Thyroid gland (tissue), 4 donors: ENCODE results near the gene JSRP1.

ENCODE experiments used
- CTCF ChIP-seq, 6 experiments: fragments of 200-600 bp in 3 of 6; fragments of 450-650 bp in 3 of 6; sonication (generic) in 3 of 6; IDR thresholded peaks; one replicate each; pipeline ENCODE4 v1.5.1; 2016 to 2019; ENCODE audit warnings: antibody characterized with exemption in 6 of 6, mild to moderate bottlenecking in 2 of 6, inconsistent platforms in 1 of 6, moderate library complexity in 1 of 6
- POLR2A ChIP-seq, 2 donors: fragments of 450-650 bp; IDR thresholded peaks; one replicate each; pipeline ENCODE4 v1.6.1; 2017; ENCODE audit warnings: antibody characterized with exemption in 2 of 2, mild to moderate bottlenecking in 2 of 2, moderate library complexity in 1 of 2

- no peak for TF ChIP-seq CTCF (IDR thresholded peaks at IDR 0.05)
- no peak for TF ChIP-seq POLR2A (IDR thresholded peaks at IDR 0.05)
Measured at GRCh38 chr19:2223391-2223790, 32.8 kb downstream of the JSRP1 start.
